ENCODE data around the gene ALPI.

ALPI gene

GRCh38 chr2:232458051-232458660, 2.2 kb downstream of the ALPI start:
- Histone ChIP-seq H3K36me3 (ENCODE audit: insufficient read depth, low read length) (no peaks in the 10 kb centered on the region), H3K9me3 (ENCODE audit: low read depth, low read length) (no peaks in the 10 kb centered on the region), H3K9ac (ENCODE audit: insufficient read length) (no peak overlapping the region), H3K4me3 (no peak overlapping the region), H3K27ac (no peak overlapping the region)
- TF ChIP-seq EZH2 (IDR thresholded peaks at IDR 0.05) (no peak), FOXP2 (optimal IDR thresholded peaks at IDR 0.05; ENCODE audit: control extremely low read depth, extremely low read length, insufficient read depth) (no peak), POLR2AphosphoS5 (IDR thresholded peaks at IDR 0.05; ENCODE audit: borderline replicate concordance, low read depth, low read length) (no peak)
- DNase-seq (ENCODE audit: low read depth, low spot score), result no peak

- H3K36me3 ChIP-seq (ENCODE audit: insufficient read depth, low read length), result no peaks in the 10 kb centered on the region
- no peak overlapping the region for H3K27ac ChIP-seq
- H3K4me3 ChIP-seq, result no peak overlapping the region
- no peak overlapping the region for H3K9ac ChIP-seq (ENCODE audit: insufficient read length)
- no peaks in the 10 kb centered on the region for H3K9me3 ChIP-seq (ENCODE audit: low read depth, low read length)
- TF ChIP-seq FOXP2 (optimal IDR thresholded peaks at IDR 0.05; ENCODE audit: control extremely low read depth, extremely low read length, insufficient read depth), result no peak
- no peak for TF ChIP-seq EZH2 (IDR thresholded peaks at IDR 0.05)
- no peak for TF ChIP-seq POLR2AphosphoS5 (IDR thresholded peaks at IDR 0.05; ENCODE audit: borderline replicate concordance, low read depth, low read length)
- DNase-seq (ENCODE audit: low read depth, low spot score), result no peak
Measured at GRCh38 chr2:232458661-232459418, 2.9 kb downstream of the ALPI start.

- TF ChIP-seq EZH2 (IDR thresholded peaks at IDR 0.05), result no peak
- TF ChIP-seq POLR2AphosphoS5 (IDR thresholded peaks at IDR 0.05; ENCODE audit: borderline replicate concordance, low read depth, low read length), result no peak
- no peak overlapping the region for H3K27ac ChIP-seq
Measured at GRCh38 chr2:232459419-232460035, 3.6 kb downstream of the ALPI start.

GRCh38 chr2:232460171-232460570, 4.2 kb downstream of the ALPI start:
- no peak for DNase-seq (ENCODE audit: low read depth, low spot score)
- Histone ChIP-seq H3K27ac (no peak overlapping the region), H3K9ac (ENCODE audit: insufficient read length) (no peak overlapping the region), H3K36me3 (ENCODE audit: insufficient read depth, low read length) (no peaks in the 10 kb centered on the region), H3K9me3 (ENCODE audit: low read depth, low read length) (no peaks in the 10 kb centered on the region), H3K4me3 (no peak overlapping the region)
- no peak for TF ChIP-seq EZH2 (IDR thresholded peaks at IDR 0.05)
- TF ChIP-seq FOXP2 (optimal IDR thresholded peaks at IDR 0.05; ENCODE audit: control extremely low read depth, extremely low read length, insufficient read depth), result no peak
- no peak for TF ChIP-seq POLR2AphosphoS5 (IDR thresholded peaks at IDR 0.05; ENCODE audit: borderline replicate concordance, low read depth, low read length)

More at GRCh38 chr2:232459419-232460035, 3.6 kb downstream of the ALPI start:
- no peak overlapping the region for H3K4me3 ChIP-seq
- H3K9ac ChIP-seq (ENCODE audit: insufficient read length), result no peak overlapping the region
- no peaks in the 10 kb centered on the region for H3K36me3 ChIP-seq (ENCODE audit: insufficient read depth, low read length)
- no peak for DNase-seq (ENCODE audit: low read depth, low spot score)
- no peaks in the 10 kb centered on the region for H3K9me3 ChIP-seq (ENCODE audit: low read depth, low read length)

- H3K4me3 ChIP-seq, result no peak overlapping the region
- no peaks in the 10 kb centered on the region for H3K9me3 ChIP-seq (ENCODE audit: low read depth, low read length)
- TF ChIP-seq POLR2AphosphoS5 (IDR thresholded peaks at IDR 0.05; ENCODE audit: borderline replicate concordance, low read depth, low read length) (no peak), EZH2 (IDR thresholded peaks at IDR 0.05) (no peak), FOXP2 (optimal IDR thresholded peaks at IDR 0.05; ENCODE audit: control extremely low read depth, extremely low read length, insufficient read depth) (no peak)
- H3K9ac ChIP-seq (ENCODE audit: insufficient read length), result no peak overlapping the region
- no peaks in the 10 kb centered on the region for H3K36me3 ChIP-seq (ENCODE audit: insufficient read depth, low read length)
- DNase-seq (ENCODE audit: low read depth, low spot score), result no peak
- no peak overlapping the region for H3K27ac ChIP-seq
Measured at GRCh38 chr2:232463701-232464543, 8.0 kb downstream of the ALPI start.

GRCh38 chr2:232464544-232464885, 8.6 kb downstream of the ALPI start:
- H3K9me3 ChIP-seq (ENCODE audit: low read depth, low read length), result no peaks in the 10 kb centered on the region
- DNase-seq (ENCODE audit: low read depth, low spot score), result no peak
- H3K4me3 ChIP-seq, result no peak overlapping the region
- H3K9ac ChIP-seq (ENCODE audit: insufficient read length), result no peak overlapping the region
- TF ChIP-seq POLR2AphosphoS5 (IDR thresholded peaks at IDR 0.05; ENCODE audit: borderline replicate concordance, low read depth, low read length) (no peak), FOXP2 (optimal IDR thresholded peaks at IDR 0.05; ENCODE audit: control extremely low read depth, extremely low read length, insufficient read depth) (no peak), EZH2 (IDR thresholded peaks at IDR 0.05) (no peak)
- no peak overlapping the region for H3K27ac ChIP-seq
- H3K36me3 ChIP-seq (ENCODE audit: insufficient read depth, low read length), result no peaks in the 10 kb centered on the region

- DNase-seq (ENCODE audit: low read depth, low spot score), result no peak
- H3K4me3 ChIP-seq, result no peak overlapping the region
- TF ChIP-seq EZH2 (IDR thresholded peaks at IDR 0.05) (no peak), POLR2AphosphoS5 (IDR thresholded peaks at IDR 0.05; ENCODE audit: borderline replicate concordance, low read depth, low read length) (no peak), FOXP2 (optimal IDR thresholded peaks at IDR 0.05; ENCODE audit: control extremely low read depth, extremely low read length, insufficient read depth) (no peak)
- H3K9ac ChIP-seq (ENCODE audit: insufficient read length), result no peak overlapping the region
- no peaks in the 10 kb centered on the region for H3K9me3 ChIP-seq (ENCODE audit: low read depth, low read length)
- no peaks in the 10 kb centered on the region for H3K36me3 ChIP-seq (ENCODE audit: insufficient read depth, low read length)
- no peak overlapping the region for H3K27ac ChIP-seq
Measured at GRCh38 chr2:232465061-232465460, 9.1 kb downstream of the ALPI start.

GRCh38 chr2:232466221-232466620, 10.3 kb downstream of the ALPI start:
- DNase-seq (ENCODE audit: low read depth, low spot score), result no peak
- no peaks in the 10 kb centered on the region for H3K36me3 ChIP-seq (ENCODE audit: insufficient read depth, low read length)
- H3K9ac ChIP-seq (ENCODE audit: insufficient read length), result no peak overlapping the region
- no peak overlapping the region for H3K27ac ChIP-seq
- TF ChIP-seq POLR2AphosphoS5 (IDR thresholded peaks at IDR 0.05; ENCODE audit: borderline replicate concordance, low read depth, low read length), result no peak
- no peak for TF ChIP-seq EZH2 (IDR thresholded peaks at IDR 0.05)
- no peak for TF ChIP-seq FOXP2 (optimal IDR thresholded peaks at IDR 0.05; ENCODE audit: control extremely low read depth, extremely low read length, insufficient read depth)
- no peaks in the 10 kb centered on the region for H3K9me3 ChIP-seq (ENCODE audit: low read depth, low read length)
- no peak overlapping the region for H3K4me3 ChIP-seq
